PFSK-1 (cell line): ENCODE measurements around the gene CDH15.

Experiments used
- POLR2AphosphoS5 ChIP-seq: IDR thresholded peaks from 2 replicates; pipeline ENCODE4 v1.6.1; 2012; ENCODE audit warnings: low read depth, mild to moderate bottlenecking, control low read depth, low read length, moderate library complexity
- SIN3A ChIP-seq: IDR thresholded peaks from 2 replicates; pipeline ENCODE4 v1.6.1; 2012; ENCODE audit warnings: mild to moderate bottlenecking, low read length, moderate library complexity, borderline replicate concordance; ENCODE audit not compliant: insufficient read depth
- TAF1 ChIP-seq: IDR thresholded peaks from 2 replicates; pipeline ENCODE4 v1.6.1; 2012; ENCODE audit warnings: low read length, control low read depth, borderline replicate concordance; ENCODE audit not compliant: insufficient read depth

GRCh38 chr16:89138513-89138795 lies 33.1 kb upstream of the CDH15 start:
- TF ChIP-seq POLR2AphosphoS5, result no peak
- TF ChIP-seq TAF1, result no peak
- no peak for TF ChIP-seq SIN3A
